Measurements from ENCODE around the gene EIF4G3.

DNA sequence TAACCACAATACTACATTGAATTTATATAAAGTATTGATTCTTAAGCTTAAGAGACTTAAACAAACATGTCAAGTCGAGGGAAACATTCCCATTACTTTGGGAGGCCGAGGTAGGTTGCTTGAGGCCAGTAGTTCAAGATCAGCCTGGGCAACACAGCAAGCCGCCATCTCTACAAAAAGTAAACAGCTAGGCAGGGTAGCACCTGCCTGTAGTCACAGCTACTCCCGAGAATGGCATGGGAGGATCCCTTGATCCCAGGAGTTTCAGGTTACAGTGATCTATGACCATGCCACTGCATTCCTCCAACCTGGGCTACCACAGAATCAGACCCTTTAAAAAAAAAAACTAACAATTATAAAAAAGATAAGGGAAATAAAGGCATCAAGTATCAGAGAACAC, 50.4 kb downstream of the EIF4G3 start:
- TF ChIP-seq POLR2A (IDR thresholded peaks at IDR 0.05), result no peak
- TF ChIP-seq, protein P1, sequence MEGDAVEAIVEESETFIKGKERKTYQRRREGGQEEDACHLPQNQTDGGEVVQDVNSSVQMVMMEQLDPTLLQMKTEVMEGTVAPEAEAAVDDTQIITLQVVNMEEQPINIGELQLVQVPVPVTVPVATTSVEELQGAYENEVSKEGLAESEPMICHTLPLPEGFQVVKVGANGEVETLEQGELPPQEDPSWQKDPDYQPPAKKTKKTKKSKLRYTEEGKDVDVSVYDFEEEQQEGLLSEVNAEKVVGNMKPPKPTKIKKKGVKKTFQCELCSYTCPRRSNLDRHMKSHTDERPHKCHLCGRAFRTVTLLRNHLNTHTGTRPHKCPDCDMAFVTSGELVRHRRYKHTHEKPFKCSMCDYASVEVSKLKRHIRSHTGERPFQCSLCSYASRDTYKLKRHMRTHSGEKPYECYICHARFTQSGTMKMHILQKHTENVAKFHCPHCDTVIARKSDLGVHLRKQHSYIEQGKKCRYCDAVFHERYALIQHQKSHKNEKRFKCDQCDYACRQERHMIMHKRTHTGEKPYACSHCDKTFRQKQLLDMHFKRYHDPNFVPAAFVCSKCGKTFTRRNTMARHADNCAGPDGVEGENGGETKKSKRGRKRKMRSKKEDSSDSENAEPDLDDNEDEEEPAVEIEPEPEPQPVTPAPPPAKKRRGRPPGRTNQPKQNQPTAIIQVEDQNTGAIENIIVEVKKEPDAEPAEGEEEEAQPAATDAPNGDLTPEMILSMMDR (IDR thresholded peaks at IDR 0.05), result no peak
